Fibroblast of mammary gland (primary cell): Measurements from ENCODE around the gene POLE3.
"Not testable (repeated sequence)": the region's sequence is repeated elsewhere in the genome, so short reads cannot be mapped to it uniquely, and the experiment has no call there.

Experiments used
- DNase-seq: peaks from one replicate; pipeline ENCODE4 v3.0.0-alpha.2; 2010; ENCODE audit warnings: low read depth
- H3K4me3 ChIP-seq: 2 replicates; pipeline ENCODE4 v1.5.1; 2011; ENCODE audit warnings: low read depth, mild to moderate bottlenecking, low read length, moderate library complexity; ENCODE audit not compliant: control insufficient read depth
- CTCF ChIP-seq: conservative IDR thresholded peaks from 2 replicates; pipeline ENCODE4 v1.5.1; 2011; ENCODE audit warnings: low read depth, low read length, inconsistent platforms; ENCODE audit not compliant: control insufficient read depth, insufficient read depth

POLE3 gene

GRCh38 chr9:113387560-113388230 is 22.8 kb downstream of the POLE3 start:
- TF ChIP-seq CTCF, result no peak
- DNase-seq, result no peak

GRCh38 chr9:113386571-113387393 is 23.7 kb downstream of the POLE3 start:
- no peak for DNase-seq
- TF ChIP-seq CTCF, result no peak
- H3K4me3 ChIP-seq, result no peak overlapping the region

More at GRCh38 chr9:113387560-113388230, 22.8 kb downstream of the POLE3 start:
- H3K4me3 ChIP-seq, result no peak overlapping the region

GRCh38 chr9:113381909-113382411 is 28.5 kb downstream of the POLE3 start:
- DNase-seq, result no peak
- no peak for TF ChIP-seq CTCF

GRCh38 chr9:113381441-113381840 is 29.0 kb downstream of the POLE3 start:
- H3K4me3 ChIP-seq, DNase-seq: not testable (repeated sequence)

More at GRCh38 chr9:113381909-113382411, 28.5 kb downstream of the POLE3 start:
- no peak overlapping the region for H3K4me3 ChIP-seq

GRCh38 chr9:113380869-113381378 is 29.6 kb downstream of the POLE3 start:
- no peak for TF ChIP-seq CTCF
- no peak for DNase-seq
- no peak overlapping the region for H3K4me3 ChIP-seq

GRCh38 chr9:113379829-113380210 is 30.7 kb downstream of the POLE3 start:
- not testable (repeated sequence) for H3K4me3 ChIP-seq, DNase-seq

GRCh38 chr9:113379094-113379828 is 31.2 kb downstream of the POLE3 start:
- not testable (repeated sequence) for DNase-seq, H3K4me3 ChIP-seq
